ENCODE data around the gene KRTAP2-4. TPM values are rescaled to one million over a fixed set of nuclear protein-coding genes. Genes with fewer than 3 reads are reported as not detected.

KRTAP2-4 gene
- total and polyA plus RNA-seq, 2 experiments from 2014 or later = not detected

DNA sequence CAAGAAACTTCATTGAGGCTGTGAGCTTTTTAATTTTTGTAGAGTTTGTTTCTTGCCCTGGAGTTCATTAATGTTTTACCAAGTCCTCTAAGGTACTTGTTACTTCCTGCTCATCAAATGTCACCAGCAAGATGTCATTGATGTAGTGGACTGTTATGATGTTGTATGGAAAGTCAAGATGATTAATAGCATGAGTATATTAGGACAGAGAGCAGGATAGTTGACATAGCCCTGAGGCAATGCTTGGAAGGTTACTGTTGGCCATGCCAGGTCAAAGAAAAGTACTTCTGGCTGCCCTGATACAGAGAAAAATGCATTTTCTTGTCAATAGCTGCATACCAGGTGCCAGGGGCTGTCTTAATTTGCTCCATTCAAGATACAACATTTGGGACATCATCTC, 45.3 kb downstream of the KRTAP2-4 start:
- no peak overlapping the region for H3K27ac ChIP-seq
- TF ChIP-seq, protein P1, sequence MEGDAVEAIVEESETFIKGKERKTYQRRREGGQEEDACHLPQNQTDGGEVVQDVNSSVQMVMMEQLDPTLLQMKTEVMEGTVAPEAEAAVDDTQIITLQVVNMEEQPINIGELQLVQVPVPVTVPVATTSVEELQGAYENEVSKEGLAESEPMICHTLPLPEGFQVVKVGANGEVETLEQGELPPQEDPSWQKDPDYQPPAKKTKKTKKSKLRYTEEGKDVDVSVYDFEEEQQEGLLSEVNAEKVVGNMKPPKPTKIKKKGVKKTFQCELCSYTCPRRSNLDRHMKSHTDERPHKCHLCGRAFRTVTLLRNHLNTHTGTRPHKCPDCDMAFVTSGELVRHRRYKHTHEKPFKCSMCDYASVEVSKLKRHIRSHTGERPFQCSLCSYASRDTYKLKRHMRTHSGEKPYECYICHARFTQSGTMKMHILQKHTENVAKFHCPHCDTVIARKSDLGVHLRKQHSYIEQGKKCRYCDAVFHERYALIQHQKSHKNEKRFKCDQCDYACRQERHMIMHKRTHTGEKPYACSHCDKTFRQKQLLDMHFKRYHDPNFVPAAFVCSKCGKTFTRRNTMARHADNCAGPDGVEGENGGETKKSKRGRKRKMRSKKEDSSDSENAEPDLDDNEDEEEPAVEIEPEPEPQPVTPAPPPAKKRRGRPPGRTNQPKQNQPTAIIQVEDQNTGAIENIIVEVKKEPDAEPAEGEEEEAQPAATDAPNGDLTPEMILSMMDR (IDR thresholded peaks at IDR 0.05; ENCODE audit: low read depth, low read length) = no peak

DNA sequence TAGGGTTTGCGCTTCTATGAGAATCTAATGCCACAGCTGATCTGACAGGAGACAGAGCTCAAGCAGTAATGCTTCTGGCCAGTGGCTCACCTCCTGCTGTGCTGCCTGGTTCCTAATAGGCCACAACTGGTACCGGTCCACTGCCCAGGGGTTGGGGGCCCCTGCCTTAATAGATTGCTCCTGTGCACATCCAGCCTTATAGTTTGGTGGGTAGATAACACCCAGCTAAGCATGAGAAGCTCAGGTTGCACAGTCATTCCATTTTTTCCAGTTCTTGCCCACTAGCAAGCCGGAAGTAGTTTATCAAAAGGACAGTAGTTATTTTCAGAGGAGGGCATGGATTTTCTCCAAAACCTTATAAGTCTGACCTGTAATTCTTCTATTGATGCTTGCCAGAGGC, 46.3 kb downstream of the KRTAP2-4 start:
- no peak for DNase-seq (ENCODE audit: low read depth in 1 of 2, low spot score in 1 of 2)
- Histone ChIP-seq H3K27me3 (no peaks in the 10 kb centered on the region), H3K4me3 (no peak overlapping the region), H3K27ac (no peak overlapping the region), H3K9me3 (ENCODE audit: low read depth) (no peaks in the 10 kb centered on the region), H3K36me3 (no peaks in the 10 kb centered on the region), H3K4me1 (ENCODE audit: low read depth) (no peaks in the 10 kb centered on the region)
- TF ChIP-seq, protein P1 (IDR thresholded peaks at IDR 0.05; ENCODE audit: low read depth, low read length) = no peak

More for the DNA sequence above, 45.3 kb downstream of the KRTAP2-4 start:
- Histone ChIP-seq H3K36me3 (no peaks in the 10 kb centered on the region), H3K4me3 (no peak overlapping the region), H3K4me1 (ENCODE audit: low read depth) (no peaks in the 10 kb centered on the region), H3K9me3 (ENCODE audit: low read depth) (no peaks in the 10 kb centered on the region), H3K27me3 (no peaks in the 10 kb centered on the region)
- DNase-seq (ENCODE audit: low read depth in 1 of 2, low spot score in 1 of 2) = no peak

DNA sequence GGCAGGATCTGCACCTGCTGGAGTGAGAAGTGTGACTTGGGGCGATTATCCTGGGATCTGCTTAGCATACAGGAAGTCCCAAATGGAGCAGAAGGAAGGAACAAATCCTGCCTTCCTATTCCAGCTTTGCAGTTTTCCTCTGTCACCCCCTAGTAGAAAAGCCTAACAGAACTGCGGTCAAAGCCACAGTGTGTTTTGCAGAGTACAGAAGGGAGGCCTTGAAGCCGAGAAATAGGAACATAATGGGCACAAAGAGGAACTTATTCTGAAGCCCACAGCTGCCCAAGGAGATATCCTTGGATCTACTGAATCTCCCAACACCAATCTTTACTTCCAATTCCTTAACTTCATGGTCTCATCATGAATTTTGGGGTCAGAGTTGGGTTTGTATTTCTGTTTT, 47.1 kb downstream of the KRTAP2-4 start:
- no peaks in the 10 kb centered on the region for H3K36me3 ChIP-seq
- H3K27ac ChIP-seq = no peak overlapping the region
- H3K9me3 ChIP-seq (ENCODE audit: low read depth) = no peaks in the 10 kb centered on the region
- no peaks in the 10 kb centered on the region for H3K4me1 ChIP-seq (ENCODE audit: low read depth)
- H3K27me3 ChIP-seq = no peaks in the 10 kb centered on the region
- H3K4me3 ChIP-seq = no peak overlapping the region
- TF ChIP-seq, protein P1 (IDR thresholded peaks at IDR 0.05; ENCODE audit: low read depth, low read length) = no peak
- DNase-seq (ENCODE audit: low read depth in 1 of 2, low spot score in 1 of 2) = no peak

DNA sequence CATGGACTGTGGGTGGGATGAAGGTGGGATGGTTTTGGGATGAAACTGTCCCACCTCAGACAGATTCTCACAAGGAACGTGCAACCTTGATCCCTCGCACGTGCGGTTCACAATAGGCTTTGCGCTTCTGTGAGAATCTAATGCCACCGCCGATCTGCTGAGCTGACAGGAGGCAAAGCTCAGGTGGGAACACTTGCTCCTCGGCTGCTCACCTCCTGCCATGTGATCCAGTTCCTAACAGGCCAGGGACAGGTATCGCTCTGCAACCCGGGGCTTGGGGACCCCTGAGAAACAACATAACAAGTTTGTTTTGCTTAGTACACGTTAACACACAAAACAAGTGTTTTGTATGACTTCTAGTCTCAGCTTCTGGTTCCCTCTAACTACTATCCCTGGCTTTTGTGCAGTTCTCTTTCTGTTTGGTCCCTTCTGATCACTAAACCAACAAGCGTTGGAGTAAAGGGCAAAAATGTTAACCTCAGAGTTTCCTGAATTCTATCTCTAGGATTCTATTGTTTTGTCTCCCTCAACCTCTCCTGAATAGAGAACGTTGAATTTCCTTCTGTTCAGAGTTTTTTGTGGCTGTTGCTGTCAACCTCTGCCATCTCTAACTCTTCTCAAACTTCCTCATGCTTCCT, 49.0 kb downstream of the KRTAP2-4 start:
- H3K4me1 ChIP-seq (ENCODE audit: low read depth) = no peaks in the 10 kb centered on the region
- H3K27me3 ChIP-seq = no peaks in the 10 kb centered on the region
- no peak overlapping the region for H3K27ac ChIP-seq
- H3K36me3 ChIP-seq = no peaks in the 10 kb centered on the region
- TF ChIP-seq, protein P1 (IDR thresholded peaks at IDR 0.05; ENCODE audit: low read depth, low read length) = no peak
- no peak for DNase-seq (ENCODE audit: low read depth in 1 of 2, low spot score in 1 of 2)
- H3K9me3 ChIP-seq (ENCODE audit: low read depth) = no peaks in the 10 kb centered on the region
- no peak overlapping the region for H3K4me3 ChIP-seq

DNA sequence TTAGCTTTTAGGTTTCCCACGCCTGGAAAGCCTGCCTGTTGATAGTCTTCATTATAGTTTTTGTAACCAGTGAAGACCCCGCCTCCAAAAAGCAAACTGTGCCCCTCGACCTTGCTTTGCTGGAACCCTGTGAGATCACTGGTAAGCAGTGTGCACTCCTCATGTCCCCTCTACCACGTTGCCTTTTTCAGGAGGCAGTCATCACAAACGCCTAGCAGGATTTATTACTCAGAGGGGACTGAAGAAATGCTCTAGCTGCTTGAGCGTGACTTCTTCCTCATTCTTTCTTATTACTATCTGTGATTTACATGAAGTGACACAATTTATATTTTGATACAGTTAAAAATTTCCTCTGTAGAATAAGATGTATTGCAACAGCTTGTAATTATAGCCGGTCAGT, 50.2 kb downstream of the KRTAP2-4 start:
- TF ChIP-seq, protein P1 (IDR thresholded peaks at IDR 0.05; ENCODE audit: low read depth, low read length) = no peak
- DNase-seq (ENCODE audit: low read depth in 1 of 2, low spot score in 1 of 2) = no peak
- Histone ChIP-seq H3K4me1 (ENCODE audit: low read depth) (no peaks in the 10 kb centered on the region), H3K27ac (no peak overlapping the region), H3K9me3 (ENCODE audit: low read depth) (no peaks in the 10 kb centered on the region), H3K4me3 (no peak overlapping the region), H3K36me3 (no peaks in the 10 kb centered on the region), H3K27me3 (no peaks in the 10 kb centered on the region)

Other genes starting within 250 kb of the KRTAP2-4 start
Only the 30 nearest of the 39 such genes appear.
- not detected in 2 replicates for gene KRT20, start 180.6 kb downstream of the KRTAP2-4 start, total RNA-seq
- gene KRT20, start 180.6 kb downstream of the KRTAP2-4 start, polyA plus RNA-seq = not detected in 2 replicates
- gene KRT23, start 128.2 kb downstream of the KRTAP2-4 start, total RNA-seq = not detected in 2 replicates
- not detected in 2 replicates for gene KRT23, start 128.2 kb downstream of the KRTAP2-4 start, polyA plus RNA-seq
- gene KRT39, start 98.9 kb downstream of the KRTAP2-4 start, total RNA-seq = not detected in 2 replicates
- gene KRT39, start 98.9 kb downstream of the KRTAP2-4 start, polyA plus RNA-seq = not detected in 2 replicates
- not detected in 2 replicates for gene KRT40, start 81.6 kb downstream of the KRTAP2-4 start, total RNA-seq
- gene KRT40, start 81.6 kb downstream of the KRTAP2-4 start, polyA plus RNA-seq = not detected in 2 replicates
- not detected in 2 replicates for gene KRTAP3-3, start 71.7 kb downstream of the KRTAP2-4 start, total RNA-seq
- not detected in 2 replicates for gene KRTAP3-3, start 71.7 kb downstream of the KRTAP2-4 start, polyA plus RNA-seq
- not detected in 2 replicates for gene KRTAP3-2, start 66.0 kb downstream of the KRTAP2-4 start, total RNA-seq
- gene KRTAP3-2, start 66.0 kb downstream of the KRTAP2-4 start, polyA plus RNA-seq = not detected in 2 replicates
- not detected in 2 replicates for gene KRTAP3-1, start 56.8 kb downstream of the KRTAP2-4 start, total RNA-seq
- gene KRTAP3-1, start 56.8 kb downstream of the KRTAP2-4 start, polyA plus RNA-seq = not detected in 2 replicates
- gene KRTAP1-5, start 38.7 kb downstream of the KRTAP2-4 start, total RNA-seq = not detected in 2 replicates
- gene KRTAP1-5, start 38.7 kb downstream of the KRTAP2-4 start, polyA plus RNA-seq = not detected in 2 replicates
- not detected in 2 replicates for gene KRTAP1-4, start 35.7 kb downstream of the KRTAP2-4 start, total RNA-seq
- gene KRTAP1-4, start 35.7 kb downstream of the KRTAP2-4 start, polyA plus RNA-seq = not detected in 2 replicates
- gene KRTAP1-3, start 31.0 kb downstream of the KRTAP2-4 start, total RNA-seq = not detected in 2 replicates
- not detected in 2 replicates for gene KRTAP1-3, start 31.0 kb downstream of the KRTAP2-4 start, polyA plus RNA-seq
- not detected in 2 replicates for gene KRTAP1-1, start 24.4 kb downstream of the KRTAP2-4 start, total RNA-seq
- not detected in 2 replicates for gene KRTAP1-1, start 24.4 kb downstream of the KRTAP2-4 start, polyA plus RNA-seq
- gene KRTAP2-1, start 18.6 kb downstream of the KRTAP2-4 start, total RNA-seq = not detected in 2 replicates
- gene KRTAP2-1, start 18.6 kb downstream of the KRTAP2-4 start, polyA plus RNA-seq = not detected in 2 replicates
- gene KRTAP2-2, start 10.6 kb downstream of the KRTAP2-4 start, total RNA-seq = not detected in 2 replicates
- not detected in 2 replicates for gene KRTAP2-2, start 10.6 kb downstream of the KRTAP2-4 start, polyA plus RNA-seq
- not detected in 2 replicates for gene KRTAP2-3, start 5.8 kb downstream of the KRTAP2-4 start, total RNA-seq
- gene KRTAP2-3, start 5.8 kb downstream of the KRTAP2-4 start, polyA plus RNA-seq = not detected in 2 replicates
- gene KRTAP4-7, start 18.3 kb upstream of the KRTAP2-4 start, total RNA-seq = not detected in 2 replicates
- not detected in 2 replicates for gene KRTAP4-7, start 18.3 kb upstream of the KRTAP2-4 start, polyA plus RNA-seq
- not detected in 2 replicates for gene KRTAP4-8, start 32.3 kb upstream of the KRTAP2-4 start, total RNA-seq
- not detected in 2 replicates for gene KRTAP4-8, start 32.3 kb upstream of the KRTAP2-4 start, polyA plus RNA-seq
- not detected in 2 replicates for gene KRTAP4-16, start 36.3 kb upstream of the KRTAP2-4 start, total RNA-seq
- not detected in 2 replicates for gene KRTAP4-16, start 36.3 kb upstream of the KRTAP2-4 start, polyA plus RNA-seq
- gene KRTAP4-9, start 39.5 kb upstream of the KRTAP2-4 start, total RNA-seq = not detected in 2 replicates
- gene KRTAP4-9, start 39.5 kb upstream of the KRTAP2-4 start, polyA plus RNA-seq = not detected in 2 replicates
- not detected in 2 replicates for gene KRTAP4-11, start 52.5 kb upstream of the KRTAP2-4 start, total RNA-seq
- gene KRTAP4-11, start 52.5 kb upstream of the KRTAP2-4 start, polyA plus RNA-seq = not detected in 2 replicates
- gene KRTAP4-12, start 58.3 kb upstream of the KRTAP2-4 start, total RNA-seq = not detected in 2 replicates
- not detected in 2 replicates for gene KRTAP4-12, start 58.3 kb upstream of the KRTAP2-4 start, polyA plus RNA-seq
- gene KRTAP4-6, start 74.7 kb upstream of the KRTAP2-4 start, total RNA-seq = not detected in 2 replicates
- not detected in 2 replicates for gene KRTAP4-6, start 74.7 kb upstream of the KRTAP2-4 start, polyA plus RNA-seq
- gene KRTAP4-5, start 83.9 kb upstream of the KRTAP2-4 start, total RNA-seq = not detected in 2 replicates
- not detected in 2 replicates for gene KRTAP4-5, start 83.9 kb upstream of the KRTAP2-4 start, polyA plus RNA-seq
- gene KRTAP4-4, start 94.9 kb upstream of the KRTAP2-4 start, total RNA-seq = not detected in 2 replicates
- gene KRTAP4-4, start 94.9 kb upstream of the KRTAP2-4 start, polyA plus RNA-seq = not detected in 2 replicates
- gene KRTAP4-3, start 102.3 kb upstream of the KRTAP2-4 start, total RNA-seq = not detected in 2 replicates
- gene KRTAP4-3, start 102.3 kb upstream of the KRTAP2-4 start, polyA plus RNA-seq = not detected in 2 replicates
- not detected in 2 replicates for gene KRTAP4-2, start 112.3 kb upstream of the KRTAP2-4 start, total RNA-seq
- gene KRTAP4-2, start 112.3 kb upstream of the KRTAP2-4 start, polyA plus RNA-seq = not detected in 2 replicates
- not detected in 2 replicates for gene KRTAP4-1, start 119.0 kb upstream of the KRTAP2-4 start, total RNA-seq
- gene KRTAP4-1, start 119.0 kb upstream of the KRTAP2-4 start, polyA plus RNA-seq = not detected in 2 replicates
- gene KRTAP9-1, start 124.0 kb upstream of the KRTAP2-4 start, total RNA-seq = not detected in 2 replicates
- not detected in 2 replicates for gene KRTAP9-1, start 124.0 kb upstream of the KRTAP2-4 start, polyA plus RNA-seq
- gene KRTAP9-2, start 160.8 kb upstream of the KRTAP2-4 start, total RNA-seq = not detected in 2 replicates
- not detected in 2 replicates for gene KRTAP9-2, start 160.8 kb upstream of the KRTAP2-4 start, polyA plus RNA-seq
- not detected in 2 replicates for gene KRTAP9-3, start 166.6 kb upstream of the KRTAP2-4 start, total RNA-seq
- gene KRTAP9-3, start 166.6 kb upstream of the KRTAP2-4 start, polyA plus RNA-seq = not detected in 2 replicates
- gene KRTAP9-8, start 172.1 kb upstream of the KRTAP2-4 start, total RNA-seq = not detected in 2 replicates
- gene KRTAP9-8, start 172.1 kb upstream of the KRTAP2-4 start, polyA plus RNA-seq = not detected in 2 replicates

All from cardiac muscle cell (in vitro differentiated cells and primary cell).